HG03342 (cell line): ENCODE measurements around the gene JAG1.

Experiments
- ATAC-seq: cut with Tn5 transposase; IDR thresholded peaks from one replicate; pipeline ENCODE4 v1.9.1; 2021; ENCODE audit warnings: mild to moderate bottlenecking, moderate library complexity; ENCODE audit not compliant: unreplicated experiment

The JAG1 gene

DNA sequence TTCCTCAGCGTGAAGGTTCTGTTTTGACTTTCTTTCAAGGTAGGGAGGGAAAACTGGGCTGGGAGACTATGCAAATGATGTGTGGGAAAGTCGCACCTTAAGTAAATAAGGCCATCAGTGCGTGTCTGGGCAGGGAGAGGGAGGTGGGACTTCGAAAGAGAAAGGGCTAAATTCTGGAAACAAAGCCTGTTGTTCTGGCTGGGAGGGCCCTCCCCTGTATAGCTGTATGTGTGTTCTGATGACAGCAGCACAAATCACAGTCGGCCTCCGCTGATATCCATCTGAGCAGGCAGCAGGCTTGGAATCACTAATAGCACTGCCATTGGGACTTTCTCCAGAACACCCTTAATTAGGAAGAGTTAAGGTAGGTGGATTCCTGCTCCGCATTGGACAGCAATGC lies 19.2 kb downstream of the JAG1 start:
- ATAC-seq = peak; percentile 78

- ATAC-seq = no peak
Measured at GRCh38 chr20:10654250-10654610, 19.6 kb downstream of the JAG1 start.

GRCh38 chr20:10653599-10654249 lies 20.1 kb downstream of the JAG1 start:
- no peak for ATAC-seq

DNA sequence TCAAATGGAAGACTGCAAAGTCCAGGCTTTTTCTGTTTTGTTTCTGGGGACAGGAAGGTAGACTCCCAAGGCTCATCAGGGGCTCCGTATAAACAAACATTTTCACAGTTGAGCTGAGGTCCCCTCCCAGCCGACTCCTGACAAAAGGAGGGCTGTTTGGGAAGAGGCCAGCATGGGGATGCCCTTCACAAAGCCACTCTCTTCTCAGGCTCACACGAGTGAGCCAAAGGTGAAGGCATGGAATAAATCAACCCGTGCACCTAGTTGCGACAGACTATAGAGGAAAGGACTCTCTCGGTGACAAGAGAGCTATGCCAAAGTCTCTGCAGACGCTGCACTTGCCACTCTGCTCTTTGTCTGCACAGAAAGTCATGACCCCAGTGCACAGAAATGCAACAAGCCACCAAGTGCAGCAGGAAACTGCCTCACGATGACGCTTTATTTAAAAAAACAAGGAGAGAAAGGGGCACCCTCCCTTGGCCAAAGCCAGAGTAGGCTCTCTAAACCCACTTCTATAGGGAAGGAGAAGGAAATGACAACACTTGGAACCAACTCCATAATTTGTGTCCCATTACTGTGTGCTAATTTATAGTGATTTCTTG lies 21.0 kb downstream of the JAG1 start:
- no peak for ATAC-seq

DNA sequence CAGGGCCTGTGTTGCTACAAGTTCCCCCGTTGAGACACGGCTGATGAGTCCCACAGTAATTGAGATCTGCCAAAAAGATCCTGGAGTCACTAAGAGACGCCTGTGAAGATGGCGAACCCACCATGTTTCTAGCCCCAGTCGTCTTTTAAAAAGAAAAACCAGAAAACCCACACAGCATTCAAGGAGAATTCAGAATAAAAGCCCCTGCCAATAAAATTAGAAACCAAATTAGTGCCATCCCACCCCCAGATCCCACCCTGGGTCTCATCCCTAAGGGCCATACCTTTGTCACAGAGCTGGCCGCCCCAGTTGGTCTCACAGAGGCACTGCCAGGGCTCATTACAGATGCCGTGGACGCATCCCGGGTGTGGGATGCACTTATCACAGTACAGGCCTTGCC lies 21.6 kb downstream of the JAG1 start:
- ATAC-seq = no peak

DNA sequence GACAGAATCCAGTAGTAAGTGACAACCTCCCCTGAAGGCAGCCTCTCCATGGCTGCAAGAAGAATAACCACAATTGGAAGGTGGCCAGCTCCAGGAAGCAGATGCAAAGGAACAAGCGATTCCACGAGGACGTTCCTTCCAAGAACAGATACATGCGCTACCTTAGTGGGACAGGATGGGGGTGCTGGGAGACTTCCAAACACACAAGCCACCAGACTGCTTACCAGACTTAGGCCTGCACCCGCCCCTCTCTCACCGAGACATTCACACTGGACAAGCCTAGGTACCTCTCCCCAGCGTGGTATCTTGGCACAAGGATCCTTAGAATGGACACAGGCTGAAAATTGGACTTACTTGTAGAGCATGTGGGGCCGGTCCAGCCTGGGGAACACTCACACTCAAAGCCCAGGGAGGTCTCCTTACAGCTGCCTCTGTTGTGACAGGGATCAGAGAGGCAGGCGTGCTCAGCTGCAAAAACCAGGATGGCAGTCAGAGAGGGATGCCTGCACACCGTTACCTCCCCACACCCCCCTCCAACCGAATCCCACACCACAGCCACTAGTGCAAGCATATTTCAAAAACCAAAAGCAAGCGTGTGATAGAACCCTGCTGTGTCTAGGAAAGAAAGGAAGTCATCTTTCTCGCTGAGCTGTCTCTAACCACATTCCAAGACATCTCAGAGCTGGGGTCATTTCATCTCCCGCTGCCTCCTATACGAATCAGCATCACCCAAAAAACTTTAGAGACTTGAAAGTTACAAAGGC lies 22.4 kb downstream of the JAG1 start:
- ATAC-seq = no peak

DNA sequence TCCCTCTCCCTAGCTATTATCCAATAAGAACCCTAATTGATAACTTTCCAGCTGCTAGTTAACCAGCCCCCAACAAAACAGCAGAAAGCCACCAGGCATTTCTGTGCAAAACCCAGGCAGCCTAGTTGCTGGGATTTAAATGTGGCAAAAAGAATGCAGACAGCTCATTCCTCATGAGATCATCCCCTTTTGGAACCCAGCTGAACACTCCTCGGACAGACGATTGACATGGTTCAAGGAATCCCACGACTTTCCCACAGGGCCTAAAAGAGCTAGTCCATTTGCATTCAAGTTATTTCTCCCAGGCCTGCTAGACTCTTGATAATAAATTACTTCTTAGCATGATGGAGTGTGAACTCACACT lies 24.0 kb downstream of the JAG1 start:
- ATAC-seq = no peak

GRCh38 chr20:10649080-10649796 lies 24.6 kb downstream of the JAG1 start:
- no peak for ATAC-seq

DNA sequence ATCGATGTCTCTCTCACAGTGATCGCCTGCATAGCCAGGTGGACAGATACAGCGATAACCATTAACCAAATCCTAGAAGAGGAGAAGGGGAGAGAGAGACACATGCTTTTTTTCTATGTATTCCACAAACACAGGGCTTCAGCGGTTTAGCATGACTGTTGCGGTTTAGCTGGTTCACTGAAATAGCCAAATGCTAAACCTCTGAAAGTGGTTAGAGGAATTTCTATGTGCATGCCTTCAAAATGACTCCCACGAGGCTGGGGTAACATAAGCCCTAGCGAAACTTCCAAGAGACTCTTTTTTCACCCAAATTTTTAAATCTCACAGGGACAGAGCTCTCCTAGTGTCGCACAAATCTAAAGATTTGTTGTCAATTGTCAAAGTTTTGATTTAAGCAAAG lies 25.1 kb downstream of the JAG1 start:
- no peak for ATAC-seq

- no peak for ATAC-seq
Measured at GRCh38 chr20:10647909-10648308, 25.9 kb downstream of the JAG1 start.

DNA sequence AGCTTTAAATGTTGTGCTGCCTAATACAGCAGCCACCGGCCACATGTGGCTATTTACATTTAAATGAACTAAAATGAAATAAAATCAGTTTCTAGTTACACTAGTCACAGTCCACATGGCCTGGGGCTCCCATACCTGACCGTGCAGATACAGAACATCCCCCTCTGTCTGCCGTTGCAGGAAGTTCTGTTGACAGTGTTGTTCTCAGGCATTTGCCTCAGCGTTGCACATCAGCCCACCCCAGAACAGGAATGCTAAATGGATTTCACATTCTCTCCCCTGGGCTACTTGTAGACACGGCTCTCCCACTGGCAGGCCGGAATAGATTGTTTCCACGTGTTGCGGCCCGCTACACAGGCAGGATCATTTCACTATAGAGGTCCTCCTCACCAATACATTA lies 26.3 kb downstream of the JAG1 start:
- ATAC-seq = no peak

DNA sequence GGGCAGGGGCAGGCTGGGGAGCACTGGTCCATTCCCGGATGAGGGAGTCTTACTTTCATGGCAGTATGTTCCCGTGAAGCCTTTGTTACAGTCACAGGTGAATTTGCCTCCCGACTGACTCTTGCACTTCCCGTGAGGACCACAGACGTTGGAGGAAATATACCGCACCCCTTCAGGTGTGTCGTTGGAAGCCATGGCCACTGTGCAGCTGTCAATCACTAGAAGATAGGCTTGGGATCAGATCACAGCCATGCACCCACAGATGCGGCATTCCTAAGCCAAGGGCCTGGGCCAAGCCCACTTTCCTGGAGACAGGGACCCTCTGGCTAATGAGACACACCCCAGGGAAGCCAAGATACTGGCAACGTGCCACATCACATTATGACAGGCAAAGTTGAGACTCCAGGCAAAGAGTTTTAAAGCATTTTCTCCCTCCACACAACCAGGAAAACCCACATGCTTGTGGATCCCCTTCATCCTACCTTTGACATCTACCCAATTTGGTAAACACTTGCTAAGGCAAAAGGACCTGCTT lies 26.8 kb downstream of the JAG1 start:
- no peak for ATAC-seq

DNA sequence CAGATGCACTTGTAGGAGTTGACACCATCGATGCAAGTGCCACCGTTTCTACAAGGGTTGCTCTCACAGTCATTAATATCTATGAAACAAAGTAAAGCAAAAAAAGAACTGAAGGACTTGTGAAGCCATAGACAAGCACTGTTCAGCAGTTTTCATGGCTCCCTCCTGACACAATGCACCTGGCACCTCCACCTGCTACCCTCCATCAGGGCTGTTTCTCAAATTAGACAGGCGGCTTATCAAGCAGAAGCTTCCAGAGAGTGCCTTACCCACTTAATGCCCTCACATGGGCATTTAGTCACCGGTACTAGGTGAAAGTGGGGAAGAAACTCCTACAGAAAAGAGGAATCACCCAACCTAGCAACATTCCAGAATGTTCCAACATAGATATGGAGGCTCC lies 27.8 kb downstream of the JAG1 start:
- ATAC-seq = no peak

DNA sequence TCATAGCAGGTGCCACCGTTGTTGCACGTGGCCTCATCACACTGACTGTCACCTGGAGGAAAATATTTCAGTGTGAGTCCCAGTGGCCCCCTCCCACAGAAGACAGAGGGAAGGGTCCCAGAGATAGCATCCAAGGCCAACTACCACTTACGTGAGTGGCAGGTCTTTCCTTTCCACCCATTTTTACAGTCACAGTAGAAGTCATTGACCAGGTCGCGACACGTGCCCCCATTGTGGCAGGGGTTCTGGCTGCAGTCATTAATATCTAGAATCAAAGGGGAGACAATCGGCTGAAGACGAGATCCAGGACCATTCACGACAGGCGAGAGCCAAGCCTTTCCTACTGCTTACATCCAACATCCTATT lies 28.6 kb downstream of the JAG1 start:
- ATAC-seq = no peak

- ATAC-seq = peak; percentile 51
Measured at GRCh38 chr20:10644458-10645204, 29.2 kb downstream of the JAG1 start.

- ATAC-seq = no peak
Measured at GRCh38 chr20:10643560-10643873, 30.3 kb downstream of the JAG1 start.

DNA sequence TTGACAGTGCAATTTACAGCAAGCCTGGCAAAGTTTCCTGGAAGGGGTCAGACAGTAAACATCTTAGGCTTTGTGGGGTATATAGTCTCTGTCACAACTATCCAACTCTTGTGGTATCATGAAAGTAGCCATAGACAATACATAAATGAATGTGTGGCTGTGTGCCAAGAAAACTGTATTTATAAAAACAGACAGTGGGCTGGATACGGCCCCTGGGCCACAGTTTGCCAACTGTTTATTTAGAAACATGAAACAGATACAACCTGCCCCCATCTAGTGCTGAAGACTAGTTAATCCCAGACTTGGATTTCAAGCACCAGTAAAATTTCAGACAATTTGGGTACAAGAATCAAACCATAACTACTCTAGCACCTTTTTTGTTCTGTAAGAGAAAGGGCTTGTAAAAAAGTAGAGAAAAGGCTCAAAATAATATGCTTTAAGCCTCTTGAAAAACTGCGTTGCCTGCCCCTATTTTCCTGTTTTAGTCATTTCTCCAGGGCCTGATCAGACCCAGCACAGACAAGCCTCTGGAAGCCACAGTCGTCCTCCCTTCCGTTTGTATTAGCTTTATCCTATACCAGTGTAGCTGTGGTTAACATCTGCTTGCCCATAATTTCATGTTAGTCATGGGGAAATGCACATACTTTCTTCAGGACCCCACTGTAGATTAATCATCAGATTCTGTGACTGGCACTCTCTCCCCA lies 30.8 kb downstream of the JAG1 start:
- no peak for ATAC-seq

GRCh38 chr20:10641893-10642292 lies 31.9 kb downstream of the JAG1 start:
- ATAC-seq = no peak

GRCh38 chr20:10641467-10641866 lies 32.3 kb downstream of the JAG1 start:
- ATAC-seq = no peak

DNA sequence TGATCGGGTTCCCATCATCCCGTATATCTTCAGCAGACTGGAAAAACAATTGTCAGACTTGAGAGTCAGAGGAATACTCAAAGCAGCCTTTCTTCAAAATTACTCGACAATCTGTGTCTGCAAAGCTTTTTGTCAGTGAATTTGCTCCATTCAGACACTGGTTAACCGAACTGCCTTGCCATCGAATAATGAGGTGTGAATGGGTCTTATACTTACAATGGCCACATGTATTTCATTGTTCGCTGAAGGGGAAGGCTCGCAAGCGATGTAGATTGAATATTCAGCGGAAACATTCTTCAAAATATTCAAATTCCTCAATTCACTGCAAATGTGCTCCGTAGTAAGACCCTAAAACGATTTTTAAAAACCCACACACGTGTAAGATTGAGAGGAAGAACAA lies 32.9 kb downstream of the JAG1 start:
- no peak for ATAC-seq
